HG03460 (cell line): Measurements from ENCODE around the gene FBXO28.
"Not testable (repeated sequence)": the region's sequence is repeated elsewhere in the genome, so short reads cannot be mapped to it uniquely, and the experiment has no call there.

ENCODE experiments used
- ATAC-seq: cut with Tn5 transposase; IDR thresholded peaks from one replicate; pipeline ENCODE4 v1.9.1; 2021; ENCODE audit not compliant: unreplicated experiment

The FBXO28 gene

GRCh38 chr1:224183591-224184312 lies 69.8 kb downstream of the FBXO28 start:
- peak; percentile 40 for ATAC-seq

GRCh38 chr1:224185208-224185607 lies 71.3 kb downstream of the FBXO28 start:
- no peak for ATAC-seq

- no peak for ATAC-seq
Observed at GRCh38 chr1:224188286-224188685, 74.4 kb downstream of the FBXO28 start.

GRCh38 chr1:224189561-224189960 lies 75.7 kb downstream of the FBXO28 start:
- no peak for ATAC-seq

- ATAC-seq, result no peak
Observed at GRCh38 chr1:224192082-224192788, 78.3 kb downstream of the FBXO28 start.

- ATAC-seq, result no peak
Observed at GRCh38 chr1:224193319-224193966, 79.5 kb downstream of the FBXO28 start.

- no peak for ATAC-seq
Observed at GRCh38 chr1:224196813-224197600, 83.1 kb downstream of the FBXO28 start.

- ATAC-seq, result no peak
Observed at GRCh38 chr1:224198572-224198971, 84.7 kb downstream of the FBXO28 start.

GRCh38 chr1:224199679-224200078 lies 85.8 kb downstream of the FBXO28 start:
- ATAC-seq, result no peak

- ATAC-seq, result no peak
Observed at GRCh38 chr1:224201383-224201782, 87.5 kb downstream of the FBXO28 start.

GRCh38 chr1:224201853-224202252 lies 87.9 kb downstream of the FBXO28 start:
- ATAC-seq, result no peak

GRCh38 chr1:224203243-224204016 lies 89.5 kb downstream of the FBXO28 start:
- ATAC-seq, result peak; percentile 54

GRCh38 chr1:224205438-224205840 lies 91.5 kb downstream of the FBXO28 start:
- ATAC-seq, result peak; percentile 42

GRCh38 chr1:224205931-224206538 lies 92.1 kb downstream of the FBXO28 start:
- ATAC-seq, result not testable (repeated sequence)

GRCh38 chr1:224211206-224211962 lies 97.5 kb downstream of the FBXO28 start:
- ATAC-seq, result no peak
